ENCODE measurements around the gene RGS5.

GRCh38 chr1:163120372-163120771 lies 82.3 kb downstream of the RGS5 start:
- TF ChIP-seq CTCF (IDR thresholded peaks at IDR 0.05; ENCODE audit: insufficient read depth, low read length) = no peak
- TF ChIP-seq GABPA (IDR thresholded peaks at IDR 0.05; ENCODE audit: low read depth) = no peak
- TF ChIP-seq REST (IDR thresholded peaks at IDR 0.05; ENCODE audit: insufficient replicate concordance, low read depth) = no peak
- TF ChIP-seq POLR2AphosphoS5 (IDR thresholded peaks at IDR 0.05; ENCODE audit: low read depth) = no peak
- TF ChIP-seq SPI1 (IDR thresholded peaks at IDR 0.05; ENCODE audit: borderline replicate concordance, low read depth) = no peak

Data from HL-60 (cell line).